GM19193 (cell line): ENCODE results near the gene RARB.

Experiments
- POLR2A ChIP-seq: IDR thresholded peaks from 4 replicates; pipeline ENCODE4 v1.6.1; 2011; ENCODE audit not compliant: insufficient read depth, insufficient read length; ENCODE audit errors: extremely low read depth

RARB gene

DNA sequence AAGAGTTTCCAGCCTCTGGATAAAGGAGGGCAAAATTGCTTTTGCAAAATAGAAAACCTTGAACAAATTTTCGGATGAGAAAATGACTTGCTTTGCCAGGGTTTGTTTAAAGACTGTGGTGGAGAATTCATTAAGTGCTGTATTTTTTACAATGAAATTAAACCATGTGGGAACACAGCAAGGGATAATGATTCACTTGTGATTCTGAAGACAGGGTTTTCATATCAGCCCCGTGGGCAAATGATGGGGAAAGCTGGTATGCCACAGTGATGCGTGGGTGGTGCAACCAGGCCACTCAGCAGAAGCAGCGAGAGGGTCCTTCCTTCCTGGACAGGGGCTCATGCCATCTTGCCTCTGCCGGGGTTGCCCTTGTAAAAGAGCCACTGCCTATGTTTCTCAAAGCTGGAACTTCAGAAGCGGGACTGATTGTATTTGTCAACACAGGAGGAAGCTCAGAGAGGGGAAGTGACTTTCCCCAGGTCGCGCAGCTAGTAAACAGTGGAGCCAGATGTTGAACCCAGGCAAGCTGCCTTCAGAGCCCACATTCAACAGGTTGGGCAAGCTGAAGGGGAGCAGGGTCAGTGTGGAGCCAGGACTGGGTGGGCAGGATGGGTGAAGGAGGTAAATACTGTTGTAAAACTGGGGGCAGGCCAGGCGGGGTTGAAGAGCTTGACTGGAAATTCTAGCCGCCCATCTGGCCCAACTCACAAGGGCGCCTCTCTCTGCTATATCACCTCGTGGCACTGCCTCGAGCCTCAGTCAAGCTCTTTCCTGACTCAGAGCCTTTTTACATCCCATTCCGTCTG lies 157.5 kb downstream of the RARB start:
- TF ChIP-seq POLR2A, result no peak

DNA sequence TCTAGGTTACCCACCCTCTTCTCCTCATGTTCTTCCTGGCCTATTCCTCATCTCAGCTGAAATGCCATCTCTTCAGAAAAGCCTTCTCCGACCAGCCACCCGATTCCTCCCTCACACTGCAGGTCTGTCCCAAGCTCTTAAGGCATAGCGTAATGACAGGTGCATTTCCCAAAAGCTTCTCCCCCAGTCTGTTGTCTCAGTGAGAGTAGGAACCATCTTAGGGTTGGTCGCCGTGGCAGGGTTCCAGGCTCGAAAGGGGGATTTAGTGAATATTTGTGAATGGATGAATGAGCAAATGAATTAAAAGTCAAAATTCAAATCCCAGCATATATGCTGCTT lies 158.1 kb downstream of the RARB start:
- TF ChIP-seq POLR2A, result no peak

DNA sequence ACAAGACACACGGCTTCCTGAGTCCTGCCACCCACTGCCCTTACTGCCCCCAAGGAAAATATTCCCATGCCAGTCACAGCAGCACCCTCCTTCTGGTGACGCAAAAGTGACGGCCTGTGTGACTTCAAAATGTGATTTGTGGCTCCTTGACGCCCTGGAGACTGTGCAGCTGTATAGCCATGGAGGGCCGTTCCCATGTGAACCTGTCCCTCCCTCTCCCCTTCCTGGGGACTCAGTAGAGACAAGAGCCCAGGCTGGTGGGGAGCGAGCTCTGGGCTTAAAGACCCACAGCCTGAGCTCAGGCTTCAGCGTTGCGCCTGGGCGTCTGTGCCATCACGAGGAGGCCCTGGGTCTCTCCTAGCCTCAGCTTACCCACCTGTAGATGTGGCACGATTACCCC lies 158.5 kb downstream of the RARB start:
- TF ChIP-seq POLR2A, result no peak

DNA sequence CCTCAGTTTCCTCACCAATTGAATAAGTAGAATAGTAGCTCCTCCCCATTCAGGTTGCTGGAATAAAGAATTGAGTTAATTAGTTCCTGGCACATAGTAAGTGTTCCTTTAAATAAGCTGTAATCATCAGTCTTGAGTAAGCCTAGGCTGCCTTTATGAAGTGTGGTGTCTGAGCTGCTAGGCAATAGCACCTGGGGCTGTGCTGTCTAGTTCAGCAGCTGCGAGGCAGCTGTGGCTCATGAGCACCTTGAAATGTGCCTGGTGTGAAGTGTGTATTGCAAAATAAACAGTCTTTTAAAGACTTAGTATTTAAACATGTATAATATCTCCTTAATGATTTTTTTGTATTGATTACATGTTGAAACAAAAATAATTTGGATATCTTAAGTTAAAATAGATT lies 159.0 kb downstream of the RARB start:
- TF ChIP-seq POLR2A, result no peak

DNA sequence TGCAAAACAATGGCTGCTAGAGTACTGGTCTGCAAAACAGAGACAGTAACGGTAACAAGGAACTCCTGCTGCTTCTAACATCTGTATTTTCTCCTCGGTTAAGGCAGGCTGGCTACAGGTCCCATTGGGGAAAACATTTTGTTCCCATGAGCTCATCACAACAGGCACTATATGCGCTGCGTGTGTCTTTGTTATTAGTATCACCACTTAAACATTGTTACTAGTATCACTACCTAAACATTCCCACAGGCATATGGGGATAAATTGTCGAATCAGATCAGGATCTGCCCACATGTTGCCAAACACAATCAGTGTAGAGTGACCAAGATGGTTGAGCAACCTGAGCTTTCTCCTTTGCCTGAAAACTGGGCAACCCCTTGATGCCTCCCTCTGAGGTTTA lies 159.5 kb downstream of the RARB start:
- TF ChIP-seq POLR2A, result no peak

DNA sequence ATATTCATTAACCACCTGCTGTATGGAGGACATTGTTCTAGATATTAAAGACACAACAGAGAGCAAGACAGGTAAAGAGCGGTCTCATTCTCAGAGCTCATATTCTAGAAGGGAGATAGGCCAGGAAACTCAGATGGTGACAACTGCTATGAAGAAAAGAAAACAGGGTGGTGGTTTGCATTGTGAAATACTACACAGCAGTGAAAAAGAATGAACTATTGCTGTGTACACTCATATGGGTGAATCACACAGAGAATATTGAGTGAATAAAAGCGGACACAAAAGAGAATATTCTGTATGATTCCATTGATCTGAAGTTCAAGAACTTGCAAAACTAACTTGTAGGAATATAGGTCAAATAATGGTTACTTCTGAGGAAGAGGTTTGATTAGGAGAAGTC lies 159.9 kb downstream of the RARB start:
- TF ChIP-seq POLR2A, result no peak

DNA sequence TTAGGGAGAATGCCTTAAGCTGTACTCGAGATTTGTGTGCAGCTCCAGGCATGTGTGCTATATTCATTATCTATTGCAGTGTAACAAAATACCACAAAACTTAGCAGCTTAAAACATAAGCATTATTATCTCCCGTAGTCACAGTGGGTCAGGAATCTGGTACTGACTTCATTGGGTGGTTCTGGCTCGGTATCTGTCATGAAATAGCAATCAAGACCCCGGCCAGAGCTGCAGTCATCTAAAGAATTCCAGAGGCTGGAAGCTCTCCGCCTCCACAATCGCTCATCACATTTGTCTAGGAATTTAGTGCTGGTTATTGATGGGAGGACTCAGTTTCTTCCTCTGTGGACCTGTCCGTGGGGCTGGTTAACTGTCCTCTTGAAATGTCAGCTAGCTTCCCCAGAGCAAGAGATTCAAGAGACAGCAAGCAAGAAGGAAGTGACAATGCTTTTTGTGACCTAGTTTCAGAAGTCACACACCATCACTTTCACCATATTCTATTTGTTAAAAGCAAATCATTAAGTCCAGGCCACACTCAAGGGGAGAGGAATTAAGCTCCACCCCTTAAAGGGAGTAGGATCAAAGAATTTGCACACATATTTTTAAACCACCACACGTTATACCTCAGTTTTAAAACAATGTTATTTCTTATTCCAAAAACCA lies 160.5 kb downstream of the RARB start:
- TF ChIP-seq POLR2A, result no peak

DNA sequence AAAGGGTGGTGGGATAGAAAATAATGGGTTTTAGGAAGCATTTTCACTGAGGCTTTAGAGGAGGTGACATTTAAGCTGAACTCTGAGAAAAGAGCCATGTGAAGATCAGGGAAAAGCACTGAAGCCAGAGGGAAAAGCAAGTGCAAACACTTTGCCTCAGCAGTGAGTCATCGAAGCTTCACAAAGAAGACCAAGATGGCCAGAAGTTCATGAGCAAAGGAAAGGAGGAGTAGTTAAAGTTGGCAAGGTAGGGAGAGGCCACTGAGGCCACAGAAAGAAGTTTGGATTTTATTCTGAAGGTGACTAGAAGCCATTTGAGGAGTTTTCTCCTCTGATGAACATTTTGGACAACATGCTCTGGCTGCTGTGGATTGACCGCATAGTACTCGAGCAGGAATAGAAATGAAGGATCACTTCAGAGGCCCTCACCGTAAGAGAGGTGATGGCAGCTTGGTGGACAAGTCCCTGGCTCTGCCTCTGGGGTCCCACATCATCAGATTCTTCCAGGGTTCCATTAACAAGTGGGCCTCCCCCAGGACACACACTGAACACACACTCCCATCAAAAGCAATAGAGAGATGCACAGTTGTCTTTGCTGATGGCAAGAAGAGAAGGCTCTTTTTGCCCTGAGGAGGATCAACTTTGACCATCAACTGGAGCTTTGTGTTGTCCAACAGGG lies 161.2 kb downstream of the RARB start:
- TF ChIP-seq POLR2A, result no peak

DNA sequence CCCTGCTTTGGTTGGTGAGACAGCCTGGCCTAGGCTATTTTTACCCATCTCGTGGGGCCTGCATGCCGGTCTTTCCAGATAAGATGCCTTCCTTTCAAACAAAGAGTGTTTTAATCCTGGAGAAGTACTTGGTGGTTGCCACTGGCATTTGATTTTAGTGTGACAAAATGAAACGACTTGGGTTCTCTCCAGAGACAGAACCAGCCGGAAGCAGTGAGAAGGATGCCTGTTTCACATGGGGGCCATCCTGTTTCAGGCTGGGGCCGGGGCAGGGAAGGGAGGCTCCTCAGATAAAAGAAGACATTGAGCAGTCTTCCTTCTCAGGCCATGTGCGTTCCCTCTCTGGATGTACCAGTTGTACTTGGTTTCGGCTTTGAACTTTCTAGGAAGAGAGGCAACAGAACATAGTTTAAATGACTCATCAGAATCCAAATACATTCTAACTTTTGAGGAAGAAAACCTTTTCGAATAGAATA lies 161.8 kb downstream of the RARB start:
- no peak for TF ChIP-seq POLR2A

DNA sequence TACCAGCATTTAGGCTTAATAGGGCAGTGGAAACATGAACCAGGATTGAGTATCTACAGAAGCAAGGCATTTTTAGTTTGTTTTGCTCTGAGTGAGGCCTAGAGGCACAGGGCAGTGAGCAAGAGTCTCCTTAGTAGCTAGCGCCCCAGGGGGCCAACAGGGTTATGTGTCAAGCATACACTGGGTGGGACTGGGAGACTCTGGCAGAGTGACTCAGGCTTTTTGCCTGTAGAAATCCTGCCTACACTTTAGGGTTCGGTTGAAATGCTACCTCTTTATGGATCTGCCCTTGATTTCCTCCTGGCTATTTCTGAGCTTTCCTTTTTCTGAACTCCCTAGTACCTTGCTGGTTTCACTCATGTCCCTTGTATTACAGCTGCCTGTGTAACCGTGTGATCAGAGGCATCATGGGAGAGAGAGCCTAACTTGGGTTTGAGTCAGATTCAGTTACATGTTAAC lies 164.5 kb downstream of the RARB start:
- no peak for TF ChIP-seq POLR2A

DNA sequence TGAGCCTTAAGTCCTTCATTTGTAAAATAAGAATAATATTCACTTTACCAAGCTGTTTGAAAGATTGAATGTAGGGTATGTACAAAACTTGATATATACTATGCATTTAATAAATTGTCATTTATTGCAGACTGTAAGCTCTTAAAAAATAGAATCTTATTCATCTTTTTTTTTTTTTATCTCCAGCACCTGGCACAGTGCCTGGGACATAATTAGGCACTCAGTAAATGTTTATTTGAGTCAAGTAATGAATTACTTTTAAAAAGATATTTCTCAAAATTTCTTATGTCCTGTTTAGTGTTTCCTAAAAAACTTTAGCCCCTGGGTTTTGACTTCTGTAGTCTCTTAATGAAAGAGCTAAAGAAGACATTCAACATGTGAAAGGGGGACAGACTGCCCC lies 164.9 kb downstream of the RARB start:
- TF ChIP-seq POLR2A, result no peak

DNA sequence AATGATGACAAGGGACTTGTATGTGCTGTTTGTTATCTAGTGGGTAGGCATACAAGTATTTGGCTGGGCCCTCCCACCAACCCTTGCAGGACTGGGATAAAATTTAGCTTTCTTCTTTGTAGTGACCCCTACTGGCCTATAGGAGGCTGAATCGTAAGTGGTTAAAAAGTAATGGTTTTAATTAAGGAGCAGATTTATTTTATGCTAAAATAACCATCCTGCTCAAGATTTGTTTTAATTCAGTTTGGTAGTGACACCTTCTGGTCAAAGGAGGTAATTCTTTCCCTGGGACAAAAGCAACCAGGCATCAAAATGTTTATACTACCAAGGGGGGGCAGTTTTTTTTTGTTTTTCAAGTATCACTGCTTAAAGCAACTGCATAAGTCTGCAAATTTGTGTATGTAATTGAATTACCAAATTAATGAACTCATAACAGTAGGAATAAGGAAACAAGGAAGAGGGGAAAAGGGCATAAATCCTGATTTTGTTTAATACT lies 166.0 kb downstream of the RARB start:
- TF ChIP-seq POLR2A, result no peak

DNA sequence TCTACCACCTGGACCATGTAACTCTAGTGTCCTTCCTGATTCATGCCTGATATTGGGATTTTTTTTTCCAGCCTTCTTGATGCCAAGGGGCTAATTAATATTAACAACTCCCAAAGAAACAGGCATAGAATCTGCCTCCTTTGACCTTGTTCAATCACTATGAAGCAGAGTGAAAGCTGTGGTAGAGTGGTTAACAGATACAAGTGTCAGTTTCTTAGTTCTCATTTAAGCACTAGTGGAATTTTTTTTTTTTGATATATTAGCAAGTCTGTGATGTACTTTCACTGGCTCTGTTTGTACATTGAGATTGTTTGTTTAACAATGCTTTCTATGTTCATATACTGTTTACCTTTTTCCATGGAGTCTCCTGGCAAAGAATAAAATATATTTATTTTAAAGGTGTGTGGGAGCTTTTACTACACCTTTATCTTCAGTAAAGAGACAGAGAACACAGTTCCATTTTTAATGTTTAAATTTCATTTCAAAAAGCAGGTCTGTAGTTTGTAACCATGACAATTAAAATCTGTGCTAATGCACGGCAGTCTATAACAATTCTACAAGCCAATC lies 169.6 kb downstream of the RARB start:
- TF ChIP-seq POLR2A, result no peak

DNA sequence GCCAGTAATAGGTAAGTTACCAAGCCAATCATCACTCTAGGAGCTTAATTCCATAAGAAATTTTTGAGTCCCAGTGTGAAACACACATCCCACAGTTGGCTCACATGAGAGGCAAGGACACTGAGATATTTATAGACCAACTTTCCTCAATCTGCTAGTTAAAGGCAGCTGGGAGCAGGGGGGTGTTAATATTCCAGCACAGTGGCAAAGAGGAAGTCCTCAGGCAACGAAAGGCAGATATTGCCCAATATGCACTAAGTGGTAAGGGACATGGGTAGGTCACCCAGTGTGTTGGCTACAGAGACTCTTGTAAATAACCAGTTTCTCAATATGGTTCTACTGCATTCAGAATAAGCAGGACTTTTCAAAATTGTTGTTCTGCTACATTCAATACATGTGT lies 175.6 kb downstream of the RARB start:
- TF ChIP-seq POLR2A, result no peak

DNA sequence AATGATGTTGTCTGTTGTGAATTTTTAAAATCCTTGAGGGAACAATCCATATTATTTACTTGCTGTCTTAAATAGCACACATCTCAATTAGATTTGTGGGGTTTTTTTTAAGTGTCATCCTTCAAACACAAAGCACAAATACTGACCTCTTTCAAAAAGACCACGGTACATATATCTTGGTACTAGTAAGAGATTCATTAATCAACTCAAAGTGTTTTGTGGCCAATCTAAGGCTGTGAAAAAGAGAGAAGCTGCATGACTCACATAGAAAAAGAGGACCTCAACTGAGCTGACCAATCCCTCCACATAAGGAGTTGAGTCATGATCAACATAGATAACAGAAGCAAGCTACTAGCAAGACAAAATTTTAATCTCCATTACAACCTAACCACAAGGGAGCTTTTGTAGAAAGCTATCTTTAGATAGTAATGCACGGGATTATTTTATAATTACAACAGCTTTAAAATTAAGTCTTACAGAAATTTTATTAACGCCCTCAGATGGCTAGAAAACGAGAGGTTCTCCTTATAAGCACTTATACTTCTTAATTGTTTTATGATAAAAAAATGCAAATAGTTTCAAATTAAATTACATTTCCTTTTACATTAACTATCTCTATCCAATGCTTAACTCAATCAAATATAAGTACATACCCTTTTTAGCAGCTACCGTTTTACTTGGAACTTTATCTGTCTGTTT lies 176.2 kb downstream of the RARB start:
- TF ChIP-seq POLR2A, result no peak
